AG09309 (cell line): ENCODE data around the gene NGEF.
A peak's percentile ranks its signal among the peaks of the same experiment; 100 is the strongest.

Experiments
- DNase-seq: peaks from one replicate; pipeline ENCODE4 v3.0.0-alpha.2; 2010; ENCODE audit warnings: low read depth
- H3K4me3 ChIP-seq: 2 replicates; pipeline ENCODE4 v1.5.1; 2011; ENCODE audit warnings: mild to moderate bottlenecking, low read depth, low read length, moderate library complexity; ENCODE audit not compliant: control insufficient read depth
- CTCF ChIP-seq: IDR thresholded peaks from 2 replicates; pipeline ENCODE4 v1.5.1; 2011; ENCODE audit warnings: mild to moderate bottlenecking, low read depth, low read length, inconsistent platforms; ENCODE audit not compliant: insufficient read depth, control insufficient read depth; ENCODE audit errors: missing control alignments

NGEF gene

GRCh38 chr2:232892221-232892620 is 120.8 kb downstream of the NGEF start:
- DNase-seq = no peak
- H3K4me3 ChIP-seq = no peak overlapping the region

GRCh38 chr2:232891621-232892071 is 121.4 kb downstream of the NGEF start:
- no peak overlapping the region for H3K4me3 ChIP-seq
- peak; percentile 53 for DNase-seq
- no peak for TF ChIP-seq CTCF

More at GRCh38 chr2:232892221-232892620, 120.8 kb downstream of the NGEF start:
- no peak for TF ChIP-seq CTCF

DNA sequence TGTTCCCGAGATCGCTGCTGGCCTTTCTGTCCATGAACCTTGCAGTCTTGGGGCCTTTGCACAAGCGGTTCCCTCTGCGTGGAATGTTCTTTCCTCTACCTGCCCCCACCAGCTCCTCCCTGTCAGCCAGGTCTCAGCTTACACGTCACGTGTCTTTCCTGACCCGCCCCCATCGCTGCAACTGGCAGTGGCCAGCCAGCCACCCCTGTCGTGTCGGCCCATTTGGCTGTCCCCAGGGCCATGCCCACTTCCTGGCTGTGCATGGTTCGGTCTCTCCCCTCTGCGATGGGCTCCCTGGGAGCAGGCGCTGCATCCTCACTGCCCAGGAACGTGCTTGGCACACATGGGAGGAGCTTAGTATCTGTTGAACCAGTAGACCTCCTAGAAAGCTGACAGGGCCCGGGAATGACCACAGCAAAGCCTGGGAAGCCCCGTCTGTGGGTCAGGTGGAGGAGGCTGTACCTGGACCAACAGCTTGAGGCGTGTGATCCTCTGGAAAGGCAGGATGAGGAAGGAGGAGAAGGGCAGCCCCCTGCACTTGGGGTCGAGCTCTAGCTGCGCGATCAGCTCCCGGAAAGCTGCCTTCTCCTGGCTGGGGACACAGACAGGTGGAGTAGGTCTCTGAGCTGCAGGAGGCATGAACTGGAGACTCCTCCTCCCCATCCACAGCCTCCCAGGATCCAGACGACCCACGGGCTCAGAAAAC is 122.0 kb downstream of the NGEF start:
- DNase-seq = no peak
- H3K4me3 ChIP-seq = no peak overlapping the region
- no peak for TF ChIP-seq CTCF

DNA sequence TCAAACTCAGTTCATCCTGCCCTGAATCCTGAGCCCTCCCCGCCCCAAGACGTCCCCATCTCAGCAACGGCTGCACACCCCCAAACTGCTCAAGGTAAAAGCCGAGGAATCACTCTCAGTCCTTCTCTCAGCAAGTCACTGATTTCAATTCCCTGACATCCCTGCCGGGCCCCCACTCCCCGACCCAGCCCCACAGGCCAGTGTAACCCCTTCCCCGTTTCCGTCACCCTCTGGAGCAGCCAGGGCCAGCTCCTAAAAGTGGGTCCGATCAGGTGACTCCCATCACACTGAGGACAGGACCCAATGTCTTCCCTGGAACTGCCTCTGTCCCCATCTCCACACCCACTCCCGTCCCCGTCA is 122.5 kb downstream of the NGEF start:
- TF ChIP-seq CTCF = no peak
- no peak for DNase-seq
- no peak overlapping the region for H3K4me3 ChIP-seq

GRCh38 chr2:232889876-232890401 is 123.1 kb downstream of the NGEF start:
- TF ChIP-seq CTCF = no peak
- no peak for DNase-seq

DNA sequence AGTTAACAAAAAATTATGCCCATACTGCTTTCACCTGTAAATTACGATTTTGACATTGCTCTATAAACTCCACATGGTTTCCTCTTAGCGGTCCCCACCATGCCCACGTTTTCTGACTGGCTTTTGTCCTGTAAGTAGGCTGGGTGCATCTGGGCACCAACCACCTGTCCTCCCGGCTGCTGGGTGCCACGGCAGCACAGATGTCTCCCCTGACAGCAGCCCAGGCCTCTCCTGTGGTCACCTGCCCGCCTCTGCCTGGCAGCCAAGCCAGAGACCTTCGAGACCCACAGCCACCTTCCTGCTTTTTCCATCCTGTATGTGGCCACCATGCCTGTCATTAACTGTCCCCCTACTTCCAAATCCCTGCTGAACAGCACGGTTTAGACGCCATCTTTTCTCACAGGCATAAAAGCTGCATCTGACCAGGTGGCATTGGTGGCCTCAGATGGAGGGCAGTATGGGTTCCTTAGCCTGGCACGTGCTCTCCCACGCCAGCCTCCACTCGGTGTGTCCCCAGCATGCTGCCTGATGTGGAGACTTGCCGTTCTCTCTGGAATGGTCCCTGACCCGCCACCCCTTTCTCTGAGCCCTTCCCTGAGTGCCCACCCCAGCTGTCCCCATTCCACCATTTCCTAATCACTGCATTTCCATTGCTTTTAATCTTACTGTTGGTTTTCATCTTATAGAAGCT is 124.1 kb downstream of the NGEF start:
- DNase-seq = no peak

More at GRCh38 chr2:232889876-232890401, 123.1 kb downstream of the NGEF start:
- H3K4me3 ChIP-seq = no peak overlapping the region

More for the DNA sequence above, 124.1 kb downstream of the NGEF start:
- no peak for TF ChIP-seq CTCF
- H3K4me3 ChIP-seq = no peak overlapping the region
